Dedifferentiated amniotic fluid mesenchymal stem cell (primary cell): Measurements from ENCODE around the gene OR10A2.
"Not testable (repeated sequence)": the region's sequence is repeated elsewhere in the genome, so short reads cannot be mapped to it uniquely, and the experiment has no call there.

Experiments used
- DNase-seq: peaks from one replicate; pipeline ENCODE4 v3.0.0-alpha.2; 2016; ENCODE audit errors: extremely low spot score

The OR10A2 gene

DNA sequence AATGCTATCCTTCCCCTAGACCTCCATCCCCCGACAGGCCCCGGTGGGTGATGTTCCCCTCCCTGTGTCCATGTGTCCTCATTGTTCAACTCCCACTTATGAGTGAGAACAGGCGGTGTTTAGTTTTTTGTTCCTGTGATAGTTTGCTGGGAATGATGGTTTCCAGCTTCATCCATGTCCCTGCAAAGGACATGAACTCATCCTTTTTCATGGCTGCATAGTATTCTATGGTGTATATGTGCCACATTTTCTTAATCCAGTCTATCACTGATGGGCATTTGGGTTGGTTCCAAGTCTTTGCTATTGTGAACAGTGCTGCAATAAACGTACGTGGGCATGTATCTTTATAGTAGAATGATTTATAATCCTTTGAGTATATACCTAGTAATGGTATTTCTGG is 24.9 kb downstream of the OR10A2 start:
- not testable (repeated sequence) for DNase-seq

DNA sequence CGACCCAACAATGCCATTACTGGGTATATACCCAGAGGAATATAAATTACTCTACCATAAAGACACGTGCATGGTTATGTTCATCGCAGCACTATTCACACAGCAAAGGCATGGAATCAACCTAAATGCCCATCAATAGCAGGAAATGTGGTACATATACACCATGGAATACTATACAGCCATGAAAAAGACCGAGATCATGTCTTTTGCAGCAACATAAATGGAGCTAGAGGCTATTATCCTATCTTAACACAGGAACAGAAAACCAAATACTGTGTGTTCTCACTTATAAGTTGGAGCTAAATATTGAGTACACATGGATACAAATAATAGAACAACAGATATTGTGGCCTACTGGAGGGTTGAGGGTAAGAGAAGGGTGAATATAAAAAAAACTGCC is 26.0 kb downstream of the OR10A2 start:
- no peak for DNase-seq

DNA sequence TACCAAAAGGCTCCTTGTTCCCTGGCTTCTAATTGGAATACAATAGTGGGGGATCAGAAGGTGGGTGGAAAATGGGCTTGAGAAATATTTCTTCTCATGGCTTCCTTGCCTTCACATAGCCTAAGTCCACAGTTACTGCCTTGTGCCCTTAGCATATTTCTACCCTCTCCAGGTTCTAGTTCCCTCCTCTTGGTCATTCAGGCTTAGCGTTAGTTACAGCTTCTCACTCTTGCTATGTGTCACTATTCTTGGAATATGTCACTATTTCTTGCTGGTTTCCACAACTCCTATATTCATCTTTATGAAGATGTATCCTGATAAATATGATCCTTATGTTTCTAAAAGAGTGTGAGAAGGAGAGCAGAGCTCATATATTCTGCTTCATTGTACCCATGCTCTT is 27.0 kb downstream of the OR10A2 start:
- DNase-seq = no peak

DNA sequence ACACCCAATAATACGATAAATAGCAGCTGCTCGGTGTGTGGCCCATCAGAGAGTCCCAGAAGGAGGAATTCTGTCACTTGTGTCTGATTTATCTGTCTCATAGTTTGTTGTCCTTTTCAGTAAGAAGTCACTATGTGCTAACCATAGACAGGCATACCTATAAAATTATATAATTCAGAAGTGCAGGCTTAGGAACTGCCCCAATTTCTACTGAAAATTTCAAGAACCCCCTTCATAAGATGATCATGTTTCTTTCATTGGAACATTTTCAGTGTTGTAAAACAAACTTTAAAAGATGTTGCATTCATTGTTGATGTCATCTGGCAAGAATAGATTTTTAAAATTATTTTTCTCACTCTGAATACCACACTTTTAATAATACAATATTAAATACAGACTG is 29.5 kb downstream of the OR10A2 start, which contains the start of gene OR2D2:
Gene OR2D2 (minus strand): TSS at position 101 of the 400 bp plus-strand sequence. CDS start 0 bp downstream, at position 101.
- no peak for DNase-seq

DNA sequence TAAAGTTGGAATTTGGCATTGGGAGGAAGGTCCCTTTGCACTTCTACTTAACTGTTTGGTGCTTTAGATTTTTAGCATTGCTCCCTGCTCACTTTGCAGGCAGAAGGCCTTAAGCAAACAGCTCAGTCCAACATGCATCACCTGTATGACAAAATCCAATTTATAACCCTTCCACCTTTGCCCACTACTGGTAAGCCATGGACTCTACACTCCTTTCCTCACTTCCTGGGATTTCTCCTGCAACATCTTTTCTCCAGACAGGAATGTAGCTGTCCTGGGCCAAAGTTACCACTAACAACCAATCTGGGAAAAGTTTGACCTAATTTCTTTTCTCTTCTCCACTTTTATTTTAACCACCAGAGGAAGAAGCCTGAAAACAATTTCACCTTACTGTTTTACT is 31.2 kb downstream of the OR10A2 start:
- no peak for DNase-seq

DNA sequence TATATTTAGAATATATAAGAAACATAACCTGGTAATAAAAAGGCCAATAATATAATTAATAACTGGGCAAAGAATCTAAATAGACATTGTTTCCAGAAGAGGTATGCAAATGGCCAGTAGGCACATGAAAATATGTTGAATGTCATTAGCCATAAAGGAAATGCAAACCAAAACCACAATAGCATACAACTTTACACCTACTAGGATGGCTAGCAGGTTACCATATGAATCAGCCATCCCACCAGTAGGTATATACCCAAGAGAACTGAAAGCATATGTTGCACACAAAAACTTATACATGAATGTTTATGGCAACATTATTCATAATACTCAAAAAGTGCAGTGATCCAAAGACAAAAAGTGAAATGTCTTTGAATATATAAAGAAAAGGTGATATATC is 32.2 kb downstream of the OR10A2 start:
- DNase-seq = no peak

DNA sequence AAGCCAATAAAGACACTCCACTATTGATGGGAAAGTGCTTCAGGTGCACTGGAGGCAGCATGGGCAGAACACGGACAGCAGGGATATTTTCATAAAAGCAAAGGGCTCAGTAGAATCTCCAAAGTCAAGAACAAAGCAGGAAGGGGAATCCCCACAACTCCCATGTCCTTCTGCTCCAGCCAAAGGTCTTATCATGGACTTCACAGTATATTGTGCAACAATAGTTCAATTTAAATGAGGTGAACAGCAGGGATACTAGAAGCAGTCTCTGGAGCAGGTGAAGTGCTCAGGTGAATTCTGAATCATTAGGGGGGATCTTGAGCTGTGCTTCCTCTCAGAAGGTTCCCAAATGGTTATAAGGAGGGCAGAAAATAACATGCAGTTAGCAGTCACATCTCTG is 36.1 kb downstream of the OR10A2 start:
- no peak for DNase-seq

DNA sequence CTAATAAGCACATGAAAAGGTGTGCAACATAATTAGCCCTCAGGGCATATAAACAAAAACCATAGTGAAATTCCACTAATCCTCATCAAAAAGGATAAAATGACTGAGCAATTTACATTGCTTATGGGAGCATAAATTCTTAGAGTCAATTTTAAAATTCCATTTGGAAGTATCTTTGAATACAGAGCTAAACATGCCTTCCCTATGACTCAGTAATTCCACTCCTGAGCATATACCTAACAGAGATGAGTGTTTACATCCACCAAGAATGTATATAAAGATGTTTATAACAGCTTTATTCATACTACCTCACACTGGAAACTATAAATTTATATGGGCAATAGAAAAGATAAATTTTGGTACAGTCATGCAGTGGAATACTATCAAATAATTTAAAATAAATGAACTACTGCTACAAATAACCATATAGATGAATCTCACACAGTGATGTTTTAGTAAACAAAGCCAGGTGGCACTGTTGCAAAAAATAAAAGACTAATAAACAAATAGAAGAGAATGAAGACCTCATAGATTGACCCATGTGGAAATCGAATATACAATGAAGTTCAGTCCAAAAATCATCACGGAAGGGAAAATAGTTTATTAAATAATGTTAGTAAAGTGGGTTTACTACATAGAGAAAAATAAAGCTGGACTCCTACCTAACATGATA is 37.6 kb downstream of the OR10A2 start:
- DNase-seq = no peak

DNA sequence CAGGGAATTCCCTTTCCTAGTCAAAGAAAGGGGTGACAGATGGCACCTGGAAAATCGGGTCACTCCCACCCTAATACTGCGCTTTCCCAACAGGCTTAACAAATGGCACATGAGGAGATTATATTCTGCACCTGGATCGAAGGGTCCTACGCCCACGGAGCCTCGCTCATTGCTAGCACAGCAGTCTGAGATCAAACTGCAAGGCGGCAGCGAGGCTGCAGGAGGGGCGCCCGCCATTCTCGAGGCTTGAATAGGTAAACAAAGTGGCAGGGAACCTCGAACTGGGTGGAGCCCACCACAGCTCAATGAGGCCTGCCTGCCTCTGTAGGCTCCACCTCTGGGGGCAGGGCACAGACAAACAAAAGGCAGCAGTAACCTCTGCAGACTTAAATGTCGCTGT is 41.9 kb downstream of the OR10A2 start:
- DNase-seq = not testable (repeated sequence)

DNA sequence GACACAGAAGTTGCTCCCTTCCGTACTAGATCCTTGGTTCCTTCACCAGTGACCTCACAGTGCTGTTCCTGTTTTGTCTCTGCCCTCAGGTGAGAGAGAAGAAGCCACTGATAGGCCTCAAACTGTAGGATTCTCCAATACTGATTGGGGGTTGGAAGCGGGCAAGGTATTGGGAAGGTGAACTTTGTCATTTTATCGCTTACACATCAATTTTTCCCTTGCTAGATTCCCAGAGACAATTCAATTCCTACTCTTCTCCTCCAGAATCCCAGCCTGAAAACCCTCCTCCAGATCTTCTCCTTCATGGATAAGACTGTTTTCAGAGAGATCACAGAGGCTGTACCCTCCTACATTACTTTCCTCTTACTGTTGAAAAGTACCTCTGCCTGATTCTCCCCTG is 48.5 kb downstream of the OR10A2 start:
- DNase-seq = no peak

DNA sequence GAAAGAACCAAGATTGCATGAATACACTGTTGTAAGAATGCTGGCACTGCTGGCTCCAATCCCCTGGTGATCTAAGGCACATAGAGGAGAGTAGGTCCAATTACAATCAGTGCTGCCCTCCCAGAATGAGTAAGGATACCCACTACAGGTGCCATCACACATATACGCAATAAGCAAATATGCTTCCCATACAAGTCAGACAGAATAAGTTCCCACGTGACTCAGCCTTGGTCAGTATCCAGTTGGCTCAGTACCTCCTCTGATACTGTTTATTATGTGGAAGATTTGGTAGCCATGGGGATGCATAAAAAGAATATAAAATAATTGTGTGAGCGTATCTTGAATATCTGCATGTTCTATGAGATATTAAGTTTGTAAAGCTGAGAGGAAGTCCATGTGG is 49.1 kb downstream of the OR10A2 start:
- no peak for DNase-seq

DNA sequence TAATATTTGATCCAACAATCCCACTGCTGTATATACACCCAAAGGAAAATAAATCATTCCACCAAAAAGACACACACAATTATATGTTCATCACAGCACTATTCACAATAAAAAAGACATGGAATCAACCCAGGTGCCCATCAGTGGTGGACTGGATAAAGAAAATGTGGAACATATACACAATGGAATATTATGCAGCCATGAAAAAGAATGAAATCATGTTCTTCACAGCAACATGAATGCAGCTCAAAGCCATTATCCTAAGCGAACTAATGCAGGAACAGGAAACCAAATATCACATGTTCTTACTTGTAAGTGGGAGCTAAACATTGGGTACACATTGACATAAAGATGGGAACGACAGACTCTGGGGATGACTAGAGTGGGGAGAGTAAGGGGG is 56.8 kb downstream of the OR10A2 start:
- DNase-seq = no peak

DNA sequence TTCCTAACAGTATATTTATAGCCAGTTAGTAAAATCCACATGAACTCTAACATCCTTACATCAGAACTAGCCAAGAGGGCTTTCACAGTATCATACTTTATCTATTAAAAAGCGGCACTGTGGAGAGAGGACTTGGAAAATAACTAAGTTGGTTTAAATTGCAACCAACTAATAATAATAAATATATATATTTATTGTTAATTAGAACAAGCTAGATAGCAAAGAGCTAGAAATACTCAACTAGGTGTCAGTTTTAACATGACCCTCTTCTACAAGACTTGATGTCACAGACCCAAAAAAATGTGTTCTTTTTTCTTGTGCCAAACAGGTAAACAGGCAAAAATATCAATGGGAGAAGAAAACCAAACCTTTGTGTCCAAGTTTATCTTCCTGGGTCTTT is 57.8 kb downstream of the OR10A2 start, which contains the start of gene OR2D3:
Gene OR2D3 (plus strand): TSS at position 301 of the 400 bp plus-strand sequence. CDS start 0 bp downstream, at position 301.
- DNase-seq = no peak
